ENCODE data around the gene RAP1GDS1. TPM values are rescaled to one million over a fixed set of nuclear protein-coding genes. Genes with fewer than 3 reads are reported as not detected.
A peak's percentile ranks its signal among the peaks of the same experiment; 100 is the strongest.

RAP1GDS1 gene
- total and polyA plus RNA-seq, 2 of the 13 experiments (the other 11 are each of a cell fraction or from before 2014, with no cell fraction given) = 19.3 to 42.5 TPM

- Histone ChIP-seq H3K4me1 (ENCODE audit: insufficient read depth, low read length) (0 out of 2 replicates have a peak, but pooled peaks cover 6% of the 10 kb centered on the region), H3K36me3 (replicated peaks in 1 of 2; ENCODE audit: control insufficient read depth in 1 of 2, insufficient read depth in 2 of 2, low read length in 2 of 2) (no peaks in the 10 kb centered on the region), H3K79me2 (ENCODE audit: insufficient read depth, low read length) (no peaks in the 10 kb centered on the region), H4K20me1 (ENCODE audit: insufficient read depth, low read length) (no peaks in the 10 kb centered on the region), H3K4me2 (ENCODE audit: low read depth, low read length) (no peak overlapping the region), H3K9ac (ENCODE audit: insufficient read depth, low read depth, low read length) (no peak overlapping the region), H3K27me3 (ENCODE audit: control insufficient read depth in 1 of 2, insufficient read depth in 2 of 2, low read length in 2 of 2) (peaks cover 0 to 10% of the 10 kb centered on the region in 2 experiments; a peak in 2 of 5 replicates), H3K4me3 (replicated peaks in 1 of 3; ENCODE audit: insufficient read depth in 1 of 3, low read depth in 2 of 3, low read length in 3 of 3) (no peak overlapping the region), H3K9me3 (ENCODE audit: low read length) (no peaks in the 10 kb centered on the region), H2AFZ (ENCODE audit: low read length) (no peak overlapping the region), H3K27ac (ENCODE audit: extremely low read length, insufficient read depth, low read length) (no peak overlapping the region)
- BruUV-seq (replicated peaks) = no TSS peak
- 93% methylated on average over 3 of the region's 3 CpGs for WGBS (ENCODE audit: low lambda C conversion rate)
- DNase-seq (ENCODE audit: low spot score) (no peak), FAIRE-seq (no peak), ATAC-seq (no peak)
- ChIA-PET CTCF (ENCODE audit: low intra/inter-chr PET ratio, low total read pairs) (no interaction called here), POLR2A (no interaction called here)
- TF ChIP-seq ZFYVE20 (CRISPR knock-in tag; IDR thresholded peaks at IDR 0.05; ENCODE audit: borderline replicate concordance, low read depth) = no peak
- in situ Hi-C loops (cut with HindIII; ENCODE audit: extremely low pct_ligation_motif_present, low pct_unique_long_range_greater_than_20kb) (no loop called here), intact Hi-C loops (cut with micrococcal nuclease; ENCODE audit: unreplicated experiment) (no loop called here)
These were observed 221.3 kb downstream of the RAP1GDS1 start for GRCh38 chr4:98482503-98482846.

- no peak for ATAC-seq
- H3K4me3 ChIP-seq (replicated peaks in 1 of 3; ENCODE audit: insufficient read depth in 1 of 3, low read depth in 2 of 3, low read length in 3 of 3) = no peak overlapping the region
- FAIRE-seq = no peak
- H3K27me3 ChIP-seq (ENCODE audit: control insufficient read depth in 1 of 2, insufficient read depth in 2 of 2, low read length in 2 of 2) = peaks cover 0 to 10% of the 10 kb centered on the region in 2 experiments; a peak in 2 of 5 replicates
- H3K9me3 ChIP-seq (ENCODE audit: low read length) = no peaks in the 10 kb centered on the region
- H3K4me2 ChIP-seq (ENCODE audit: low read depth, low read length) = no peak overlapping the region
- in situ Hi-C loops (cut with HindIII; ENCODE audit: extremely low pct_ligation_motif_present, low pct_unique_long_range_greater_than_20kb) = no loop called here
- no peaks in the 10 kb centered on the region for H4K20me1 ChIP-seq (ENCODE audit: insufficient read depth, low read length)
- no TSS peak for BruUV-seq (replicated peaks)
- no peak overlapping the region for H2AFZ ChIP-seq (ENCODE audit: low read length)
- H3K36me3 ChIP-seq (replicated peaks in 1 of 2; ENCODE audit: control insufficient read depth in 1 of 2, insufficient read depth in 2 of 2, low read length in 2 of 2) = no peaks in the 10 kb centered on the region
- H3K9ac ChIP-seq (ENCODE audit: insufficient read depth, low read depth, low read length) = no peak overlapping the region
- no peak overlapping the region for H3K27ac ChIP-seq (ENCODE audit: extremely low read length, insufficient read depth, low read length)
- WGBS (ENCODE audit: low lambda C conversion rate) = 57% methylated on average over 10 of the region's 10 CpGs
- ChIA-PET CTCF (ENCODE audit: low intra/inter-chr PET ratio, low total read pairs) (no interaction called here), POLR2A (no interaction called here)
- peak; percentile 61 for TF ChIP-seq FOSL2 (CRISPR knock-in tag; IDR thresholded peaks at IDR 0.05)
- TF ChIP-seq SUZ12 (IDR thresholded peaks at IDR 0.05; ENCODE audit: low read depth, low read length) = no peak
- no peak for TF ChIP-seq GLI4 (CRISPR knock-in tag; IDR thresholded peaks at IDR 0.05; ENCODE audit: borderline replicate concordance)
- peak; percentile 86; the same call in 1 of the 2 replicates for TF ChIP-seq ZNF3 (CRISPR knock-in tag; IDR thresholded peaks at IDR 0.05)
- 0 out of 2 replicates have a peak, but pooled peaks cover 6% of the 10 kb centered on the region for H3K4me1 ChIP-seq (ENCODE audit: insufficient read depth, low read length)
- H3K79me2 ChIP-seq (ENCODE audit: insufficient read depth, low read length) = no peaks in the 10 kb centered on the region
- intact Hi-C loops (cut with micrococcal nuclease; ENCODE audit: unreplicated experiment) = no loop called here
- DNase-seq (ENCODE audit: low spot score) = peak; percentile 5
These were observed 221.9 kb downstream of the RAP1GDS1 start for GRCh38 chr4:98482847-98483806.

Data from HepG2 (cell line).